CD4-positive, alpha-beta T cell (primary cell): ENCODE data around the gene BCL2. TPM values are rescaled to one million over a fixed set of nuclear protein-coding genes. Genes with fewer than 3 reads are reported as not detected.

Source experiments
- ATAC-seq: fragments of 200-7000 bp; cut with Tn5 transposase; one replicate; pipeline ENCODE4 v1.10.0; 2022; ENCODE audit warnings: mild to moderate bottlenecking; ENCODE audit not compliant: poor library complexity
- CTCF ChIA-PET: fragments of 350-600 bp; sonication (Branson Sonifier 250); formaldehyde crosslinking; loops from one replicate; lab custom pipeline; 2021; ENCODE audit warnings: antibody characterized with exemption, inconsistent platforms; lab: Charles Lee
- POLR2A ChIA-PET: fragments of 350-600 bp; sonication (Branson Sonifier 250); formaldehyde crosslinking; loops from one replicate; lab custom pipeline; 2021; ENCODE audit warnings: antibody characterized with exemption, inconsistent platforms; lab: Charles Lee
- DNase-seq, 14 experiments: peaks; one replicate each; pipeline ENCODE4 v3.0.0-alpha.2; 2013 to 2020; ENCODE audit warnings: mixed read lengths in 2 of 14
- H3K27ac ChIP-seq, 2 donors: one replicate each; pipeline versions ENCODE4 v1.5.1 to v1.7.0; 2013; ENCODE audit warnings: low read length in 2 of 2, low read depth in 1 of 2, mild to moderate bottlenecking in 1 of 2
- H3K27me3 ChIP-seq, 2 experiments: 1 replicate in 1 of 2; 2 replicates in 1 of 2; pipeline versions ENCODE4 v1.6.1 to v1.7.0; 2013; ENCODE audit warnings: low read length in 2 of 2, control low read depth in 1 of 2, mild to moderate bottlenecking in 1 of 2, moderate library complexity in 1 of 2; ENCODE audit not compliant: insufficient read depth in 2 of 2, control insufficient read depth in 1 of 2
- H3K36me3 ChIP-seq: one replicate; pipeline ENCODE4 v1.6.1; 2013; ENCODE audit warnings: low read length, control low read depth; ENCODE audit not compliant: insufficient read depth
- H3K4me1 ChIP-seq: one replicate; pipeline ENCODE4 v1.6.1; 2013; ENCODE audit warnings: low read length, control low read depth; ENCODE audit not compliant: insufficient read depth
- H3K4me3 ChIP-seq: one replicate; pipeline ENCODE4 v1.5.1; 2013; ENCODE audit warnings: mild to moderate bottlenecking, low read length, moderate library complexity
- H3K9me3 ChIP-seq, 2 experiments: 1 replicate in 1 of 2; 2 replicates in 1 of 2; pipeline versions ENCODE4 v1.6.1 to v1.7.0; 2013; ENCODE audit warnings: low read length in 2 of 2, mild to moderate bottlenecking in 2 of 2, control low read depth in 1 of 2, moderate library complexity in 1 of 2; ENCODE audit not compliant: control insufficient read depth in 1 of 2, insufficient read depth in 1 of 2
- H3K27ac Mint-ChIP-seq: one replicate; pipeline ENCODE4 v1.8.0; 2020; ENCODE audit warnings: mixed read lengths
- H3K27me3 Mint-ChIP-seq: one replicate; pipeline ENCODE4 v1.8.0; 2021; ENCODE audit warnings: mixed read lengths
- H3K36me3 Mint-ChIP-seq: one replicate; pipeline ENCODE4 v1.8.0; 2021; ENCODE audit warnings: low read depth, mixed read lengths
- H3K4me1 Mint-ChIP-seq: one replicate; pipeline ENCODE4 v1.8.0; 2021; ENCODE audit warnings: low read depth, mixed read lengths
- H3K4me3 Mint-ChIP-seq: one replicate; pipeline ENCODE4 v1.8.0; 2020; ENCODE audit warnings: mild to moderate bottlenecking, mixed read lengths
- H3K9me3 Mint-ChIP-seq: one replicate; pipeline ENCODE4 v1.8.0; 2020; ENCODE audit warnings: mixed read lengths
- CTCF ChIP-seq: fragments of 200-600 bp; IDR thresholded peaks from one replicate; pipeline ENCODE4 v1.8.0; 2022; ENCODE audit warnings: antibody characterized with exemption, mild to moderate bottlenecking
- intact Hi-C, 2 experiments: fragments of 100-400 bp; cut with DNase I in 1 of 2; cut with micrococcal nuclease in 1 of 2; formaldehyde crosslinking; loops; one replicate each; pipeline versions ENCODE4 v1.15.1 to v1.9.0; 2023 to 2025; cut with DNase I, micrococcal nuclease
- total RNA-seq, 174 experiments: library from RNA in 2 of 174; stranded (reverse) in 2 of 174; gene quantifications; one replicate each; pipeline ENCODE4 v1.2.3 and lab custom pipeline; 2021 to 2026

Gene BCL2
- total RNA-seq, 2 experiments from 2014 or later, result 40.1 to 40.3 TPM

- no peaks in the 10 kb centered on the region for H3K27me3 ChIP-seq
- ChIA-PET POLR2A (interaction anchor here (0.9 to 2.9 kb wide), 4 partner anchors 9 to 167 kb away, joined by 5 to 11 read pairs (median 8); partner anchors contain the start of gene BCL2), CTCF (interaction anchor here (1.6 to 7.7 kb wide), 3 partner anchors 19 to 166 kb away, joined by 3 to 56 read pairs (median 33); no protein-coding TSS in a partner anchor)
- Mint-ChIP-seq H3K27me3 (no peaks in the 10 kb centered on the region), H3K4me3 (peak overlapping the region; percentile 62), H3K9me3 (no peaks in the 10 kb centered on the region), H3K4me1 (peaks cover 75% of the 10 kb centered on the region), H3K27ac (peak overlapping the region; percentile 91), H3K36me3 (peaks cover 13% of the 10 kb centered on the region)
- ATAC-seq, result peak; percentile 16
- peaks cover 77% of the 10 kb centered on the region for H3K4me1 ChIP-seq
- H3K27ac ChIP-seq, result no peak overlapping the region
- peaks cover 14% of the 10 kb centered on the region for H3K36me3 ChIP-seq
- DNase-seq, result peak in 5 of 14 experiments; percentile 40 to 67 (median 60)
- TF ChIP-seq CTCF, result no peak
- intact Hi-C loops, result loop anchor here in 1 of 2 experiments (10.0 kb wide), 1 partner anchor 627 kb away; the partner anchor contains the start of gene ZCCHC2
- H3K9me3 ChIP-seq, result no peaks in the 10 kb centered on the region
- H3K4me3 ChIP-seq, result no peak overlapping the region
These were observed 167.5 kb downstream of the BCL2 start for GRCh38 chr18:63152096-63152495.

DNA sequence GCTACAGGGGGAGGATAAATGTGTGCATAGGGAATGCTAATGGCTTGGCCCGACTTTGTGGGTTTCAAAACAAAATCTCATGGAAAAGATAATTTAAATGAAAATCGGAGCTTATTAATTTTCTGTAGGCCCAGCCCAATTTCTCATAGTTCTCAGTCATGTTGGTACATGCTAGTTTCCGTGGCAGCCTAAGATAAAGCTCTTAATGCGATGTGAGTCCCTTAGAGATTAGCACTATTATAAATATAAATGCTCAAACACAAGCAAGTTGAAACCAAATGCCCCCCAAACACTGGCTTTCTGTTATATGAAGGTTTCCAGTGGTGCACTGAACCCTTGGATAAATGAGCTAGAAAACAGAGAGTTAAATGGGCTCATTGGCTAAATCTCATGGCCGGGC lies 168.0 kb downstream of the BCL2 start:
- H3K27ac ChIP-seq, result no peak overlapping the region
- peaks cover 70% of the 10 kb centered on the region for H3K4me1 Mint-ChIP-seq
- H3K27ac Mint-ChIP-seq, result peak overlapping the region; percentile 91
- no peak for DNase-seq
- H3K4me1 ChIP-seq, result peaks cover 71% of the 10 kb centered on the region
- no peak for ATAC-seq
- H3K36me3 Mint-ChIP-seq, result peaks cover 13% of the 10 kb centered on the region
- H3K4me3 Mint-ChIP-seq, result peak overlapping the region; percentile 16
- intact Hi-C loops, result loop anchor here in 1 of 2 experiments (10.0 kb wide), 1 partner anchor 627 kb away; the partner anchor contains the start of gene ZCCHC2
- POLR2A ChIA-PET, result interaction anchor here (0.9 to 2.9 kb wide), 5 partner anchors 9 to 167 kb away, joined by 3 to 11 read pairs (median 5); partner anchors contain the start of gene BCL2
- no peaks in the 10 kb centered on the region for H3K27me3 Mint-ChIP-seq
- H3K36me3 ChIP-seq, result peaks cover 16% of the 10 kb centered on the region
- no peak overlapping the region for H3K4me3 ChIP-seq
- no peaks in the 10 kb centered on the region for H3K27me3 ChIP-seq
- no peaks in the 10 kb centered on the region for H3K9me3 Mint-ChIP-seq
- H3K9me3 ChIP-seq, result no peaks in the 10 kb centered on the region
- CTCF ChIA-PET, result interaction anchor here (1.6 to 7.7 kb wide), 3 partner anchors 19 to 166 kb away, joined by 3 to 56 read pairs (median 33); no protein-coding TSS in a partner anchor
- TF ChIP-seq CTCF, result no peak

DNA sequence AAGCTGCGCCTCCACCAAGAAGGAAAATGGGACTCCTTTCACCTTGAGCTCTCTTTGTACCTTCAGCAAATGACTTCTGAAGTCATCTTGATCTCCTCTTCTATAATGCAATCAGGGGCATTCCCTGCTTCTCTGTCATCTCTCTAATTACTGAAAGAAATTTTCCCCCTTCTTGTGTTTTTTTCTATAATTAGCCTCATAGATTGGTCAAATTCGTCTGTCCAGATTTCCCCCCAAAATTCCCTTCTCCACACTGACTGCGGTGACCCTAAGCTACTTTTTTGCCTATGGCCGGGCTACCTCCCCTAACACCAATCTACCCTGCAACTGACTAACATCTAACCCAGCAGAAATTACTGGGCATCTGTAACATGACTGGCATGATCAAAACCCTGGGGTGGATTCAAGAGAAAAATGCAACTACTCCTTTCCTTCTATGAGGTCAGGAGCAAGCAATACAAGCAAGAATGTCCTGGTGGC lies 168.6 kb downstream of the BCL2 start:
- ATAC-seq (no peak), DNase-seq (no peak)
- no peak for TF ChIP-seq CTCF
- H3K4me3 Mint-ChIP-seq, result no peak overlapping the region
- Histone ChIP-seq H3K36me3 (peaks cover 16% of the 10 kb centered on the region), H3K4me1 (peaks cover 65% of the 10 kb centered on the region), H3K27ac (no peak overlapping the region), H3K9me3 (no peaks in the 10 kb centered on the region), H3K27me3 (no peaks in the 10 kb centered on the region), H3K4me3 (no peak overlapping the region)
- peaks cover 65% of the 10 kb centered on the region for H3K4me1 Mint-ChIP-seq
- H3K27ac Mint-ChIP-seq, result no peak overlapping the region
- CTCF ChIA-PET, result interaction anchor here (1.6 to 7.7 kb wide), 2 partner anchors 35 to 167 kb away, joined by 3 to 56 read pairs; no protein-coding TSS in a partner anchor
- H3K36me3 Mint-ChIP-seq, result peaks cover 14% of the 10 kb centered on the region
- no peaks in the 10 kb centered on the region for H3K9me3 Mint-ChIP-seq
- POLR2A ChIA-PET, result interaction anchor here (0.9 to 2.9 kb wide), 5 partner anchors 10 to 168 kb away, joined by 3 to 11 read pairs (median 4); partner anchors contain the start of gene BCL2
- H3K27me3 Mint-ChIP-seq, result no peaks in the 10 kb centered on the region
- intact Hi-C loops, result loop anchor here in 1 of 2 experiments (10.0 kb wide), 1 partner anchor 626 kb away; the partner anchor contains the start of gene ZCCHC2
